Activated naive CD4-positive, alpha-beta T cell treated with Interleukin-2 at 50 U/mL for 16 hours (primary cell): ENCODE measurements around the gene CIDEC.
A peak's percentile ranks its signal among the peaks of the same experiment; 100 is the strongest.

Source experiments
- DNase-seq: peaks from one replicate; pipeline ENCODE4 v3.0.0-alpha.2; 2020

The CIDEC gene, protein sequence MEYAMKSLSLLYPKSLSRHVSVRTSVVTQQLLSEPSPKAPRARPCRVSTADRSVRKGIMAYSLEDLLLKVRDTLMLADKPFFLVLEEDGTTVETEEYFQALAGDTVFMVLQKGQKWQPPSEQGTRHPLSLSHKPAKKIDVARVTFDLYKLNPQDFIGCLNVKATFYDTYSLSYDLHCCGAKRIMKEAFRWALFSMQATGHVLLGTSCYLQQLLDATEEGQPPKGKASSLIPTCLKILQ

DNA sequence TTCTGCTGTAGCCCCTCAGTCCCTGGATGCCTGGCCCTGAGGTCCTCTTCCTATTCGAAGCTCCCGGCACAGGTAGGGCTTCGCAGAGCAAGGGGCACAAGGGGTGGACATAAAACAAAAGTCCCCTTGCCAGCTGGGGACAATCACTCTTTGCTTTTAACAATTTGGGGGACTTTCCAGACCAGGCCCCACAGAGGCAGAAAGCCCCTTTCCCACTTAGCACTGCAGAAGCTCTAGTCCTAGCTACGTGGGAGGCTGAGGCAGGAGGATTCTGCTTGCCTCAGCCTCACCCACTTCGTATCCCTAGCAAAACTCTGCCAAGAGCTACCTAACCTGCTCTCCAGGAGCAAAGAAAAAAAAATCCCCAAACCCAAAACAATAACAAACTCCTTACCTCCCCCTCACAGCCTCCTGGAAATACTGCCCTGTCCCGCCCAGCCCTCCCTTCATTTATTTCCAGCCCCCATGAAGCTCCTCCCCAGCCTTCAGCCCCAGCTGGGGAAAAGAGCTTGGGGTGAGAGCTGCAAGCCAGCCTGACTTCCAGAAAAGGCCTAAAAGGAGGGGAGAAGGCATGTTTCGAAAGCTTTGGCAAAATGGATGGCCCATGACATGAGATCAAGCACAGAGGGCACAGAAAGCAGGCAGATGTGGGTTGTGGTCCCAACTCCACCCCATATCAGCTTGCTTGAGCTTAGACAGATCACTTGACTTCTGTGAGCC lies at the start of gene CIDEC:
Gene CIDEC (minus strand): TSS at position 424 of the 720 bp plus-strand sequence. CDS start 1,767 bp downstream, outside the sequence.
- no peak for DNase-seq

DNA sequence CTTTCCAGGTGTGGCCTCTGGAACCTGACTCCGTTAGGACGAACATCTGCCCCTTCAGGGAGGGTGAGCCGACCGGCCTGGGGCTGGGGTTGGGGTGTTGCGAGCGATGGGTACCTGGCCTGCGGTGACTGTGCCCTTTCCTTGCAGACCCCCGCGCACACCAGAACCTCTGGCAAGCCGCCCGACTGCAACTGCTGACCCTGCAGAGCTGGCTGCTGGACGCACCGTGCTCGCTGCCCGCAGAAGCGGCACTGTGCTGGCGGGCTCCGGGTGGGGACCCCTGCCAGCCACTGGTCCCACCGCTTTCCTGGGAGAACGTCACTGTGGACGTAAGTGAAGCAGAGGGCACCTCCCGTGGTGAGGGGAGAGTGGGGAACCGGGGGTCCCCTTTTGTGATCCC lies 48.1 kb upstream of the CIDEC start:
- no peak for DNase-seq

DNA sequence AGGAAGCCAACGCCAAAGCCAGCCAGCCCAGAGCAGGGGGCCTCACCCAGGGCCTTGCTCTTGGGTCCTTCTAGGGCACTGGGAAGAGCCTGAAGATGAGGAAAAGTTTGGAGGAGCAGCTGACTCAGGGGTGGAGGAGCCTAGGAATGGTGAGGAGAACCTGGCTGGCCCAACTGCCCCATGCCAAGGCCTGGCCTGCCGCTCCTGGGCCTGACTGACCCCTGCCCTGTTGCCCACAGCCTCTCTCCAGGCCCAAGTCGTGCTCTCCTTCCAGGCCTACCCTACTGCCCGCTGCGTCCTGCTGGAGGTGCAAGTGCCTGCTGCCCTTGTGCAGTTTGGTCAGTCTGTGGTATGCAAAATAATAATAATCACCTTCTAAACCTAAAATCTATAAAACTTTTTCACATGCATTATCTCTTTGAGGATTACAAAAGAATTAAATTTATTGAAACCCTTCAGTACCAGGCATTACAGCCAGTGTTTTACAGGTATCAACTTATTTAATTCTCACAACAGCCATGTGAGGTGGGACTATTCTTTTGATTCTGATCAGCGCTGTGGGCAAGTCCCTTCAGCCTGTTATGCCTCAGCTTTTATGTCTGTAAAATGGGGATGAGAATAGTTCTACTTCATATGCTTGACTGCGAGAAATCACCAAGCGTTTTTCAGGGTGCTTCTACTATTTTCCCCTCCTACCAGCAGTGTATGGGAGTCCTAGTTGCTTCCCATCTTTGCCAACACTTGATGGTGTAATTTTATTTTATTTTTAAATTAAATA lies 38.4 kb upstream of the CIDEC start:
- no peak for DNase-seq

DNA sequence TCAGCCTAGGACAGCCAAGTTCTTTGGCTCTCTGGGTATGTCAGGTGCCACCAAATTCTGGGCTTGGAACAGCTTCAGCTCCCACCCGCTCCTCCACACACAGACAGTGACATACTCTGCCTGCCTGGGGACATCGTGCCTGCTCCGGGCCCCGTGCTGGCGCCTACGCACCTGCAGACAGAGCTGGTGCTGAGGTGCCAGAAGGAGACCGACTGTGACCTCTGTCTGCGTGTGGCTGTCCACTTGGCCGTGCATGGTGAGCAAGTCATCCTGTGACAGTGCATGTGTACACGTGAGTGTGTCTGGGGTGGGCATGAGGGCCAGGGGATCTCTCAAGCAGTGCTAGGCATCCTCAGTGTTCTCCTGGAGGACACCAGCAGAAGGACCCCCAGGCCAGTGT lies 37.8 kb upstream of the CIDEC start:
- no peak for DNase-seq

DNA sequence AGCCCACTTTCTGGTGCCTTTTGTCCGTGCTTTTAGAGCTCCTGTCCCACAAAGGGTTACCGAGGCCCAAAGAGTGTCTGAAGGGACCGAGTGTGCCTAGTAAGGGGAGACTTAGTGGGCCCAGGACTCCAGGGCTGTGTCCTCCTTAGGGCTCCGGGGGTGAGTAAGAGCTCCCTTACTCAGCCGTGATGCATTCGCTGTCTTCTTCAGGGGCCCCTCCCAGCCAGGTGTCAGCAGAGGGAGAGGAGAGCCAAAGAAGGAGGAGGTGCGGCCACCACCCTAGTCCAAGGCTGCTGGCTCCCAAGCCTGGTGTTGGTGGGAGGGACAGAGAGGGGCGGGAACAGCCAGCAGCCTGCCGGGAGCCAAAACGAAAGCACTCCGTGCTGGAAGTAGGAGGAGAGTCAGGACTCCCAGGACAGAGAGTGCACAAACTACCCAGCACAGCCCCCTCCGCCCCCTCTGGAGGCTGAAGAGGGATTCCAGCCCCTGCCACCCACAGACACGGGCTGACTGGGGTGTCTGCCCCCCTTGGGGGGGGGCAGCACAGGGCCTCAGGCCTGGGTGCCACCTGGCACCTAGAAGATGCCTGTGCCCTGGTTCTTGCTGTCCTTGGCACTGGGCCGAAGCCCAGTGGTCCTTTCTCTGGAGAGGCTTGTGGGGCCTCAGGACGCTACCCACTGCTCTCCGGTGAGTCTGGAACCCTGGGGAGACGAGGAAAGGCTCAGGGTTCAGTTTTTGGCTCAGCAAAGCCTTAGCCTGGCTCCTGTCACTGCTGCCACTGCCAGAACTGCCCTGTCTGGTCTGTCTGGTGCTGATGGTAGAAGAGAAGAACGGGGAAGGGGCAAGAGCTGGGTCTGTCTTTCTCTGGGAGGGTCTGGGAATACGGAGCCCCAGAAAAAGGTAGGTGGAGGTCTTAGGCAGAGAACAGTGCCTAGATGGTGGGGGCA lies 37.0 kb upstream of the CIDEC start, which contains the start of gene IL17RC:
Gene IL17RC (plus strand): TSS at position 365 of the 947 bp plus-strand sequence. CDS start 218 bp downstream, at position 583.
- peak; percentile 34 for DNase-seq

DNA sequence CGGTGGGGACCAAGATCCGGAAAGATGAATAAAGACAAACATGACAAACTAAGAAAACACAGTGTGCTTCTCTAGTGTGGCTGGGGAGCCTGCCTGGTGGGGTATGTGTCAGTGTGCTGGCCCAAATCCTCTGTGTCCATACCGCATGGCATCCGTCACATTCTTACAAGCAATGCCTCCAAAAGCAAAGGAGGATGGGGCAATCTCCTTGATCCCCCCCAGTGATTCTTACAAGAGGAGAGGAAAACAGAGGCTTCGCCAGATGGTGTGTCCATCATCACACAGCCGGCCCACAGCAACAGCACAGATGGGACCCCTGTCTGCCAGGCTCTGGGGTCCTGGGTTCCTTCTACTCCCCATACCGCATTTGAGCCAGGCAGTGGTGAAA lies 36.3 kb upstream of the CIDEC start:
- DNase-seq = no peak

DNA sequence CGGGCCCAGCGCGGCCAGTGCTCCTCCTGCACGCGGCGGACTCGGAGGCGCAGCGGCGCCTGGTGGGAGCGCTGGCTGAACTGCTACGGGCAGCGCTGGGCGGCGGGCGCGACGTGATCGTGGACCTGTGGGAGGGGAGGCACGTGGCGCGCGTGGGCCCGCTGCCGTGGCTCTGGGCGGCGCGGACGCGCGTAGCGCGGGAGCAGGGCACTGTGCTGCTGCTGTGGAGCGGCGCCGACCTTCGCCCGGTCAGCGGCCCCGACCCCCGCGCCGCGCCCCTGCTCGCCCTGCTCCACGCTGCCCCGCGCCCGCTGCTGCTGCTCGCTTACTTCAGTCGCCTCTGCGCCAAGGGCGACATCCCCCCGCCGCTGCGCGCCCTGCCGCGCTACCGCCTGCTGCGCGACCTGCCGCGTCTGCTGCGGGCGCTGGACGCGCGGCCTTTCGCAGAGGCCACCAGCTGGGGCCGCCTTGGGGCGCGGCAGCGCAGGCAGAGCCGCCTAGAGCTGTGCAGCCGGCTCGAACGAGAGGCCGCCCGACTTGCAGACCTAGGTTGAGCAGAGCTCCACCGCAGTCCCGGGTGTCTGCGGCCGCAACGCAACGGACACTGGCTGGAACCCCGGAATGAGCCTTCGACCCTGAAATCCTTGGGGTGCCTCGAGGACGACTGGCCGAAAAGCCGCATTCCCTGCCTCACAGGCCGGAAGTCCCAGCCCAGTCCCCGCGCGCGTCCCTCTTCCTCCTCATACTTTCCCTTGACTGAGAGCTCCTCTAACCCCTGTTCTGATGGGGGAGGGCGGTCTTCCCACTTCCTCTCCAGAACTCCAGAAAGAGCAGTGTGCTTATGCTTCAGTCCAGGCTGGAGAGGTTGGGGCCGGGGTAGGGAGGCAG lies 35.4 kb upstream of the CIDEC start:
- peak; percentile 31 for DNase-seq

DNA sequence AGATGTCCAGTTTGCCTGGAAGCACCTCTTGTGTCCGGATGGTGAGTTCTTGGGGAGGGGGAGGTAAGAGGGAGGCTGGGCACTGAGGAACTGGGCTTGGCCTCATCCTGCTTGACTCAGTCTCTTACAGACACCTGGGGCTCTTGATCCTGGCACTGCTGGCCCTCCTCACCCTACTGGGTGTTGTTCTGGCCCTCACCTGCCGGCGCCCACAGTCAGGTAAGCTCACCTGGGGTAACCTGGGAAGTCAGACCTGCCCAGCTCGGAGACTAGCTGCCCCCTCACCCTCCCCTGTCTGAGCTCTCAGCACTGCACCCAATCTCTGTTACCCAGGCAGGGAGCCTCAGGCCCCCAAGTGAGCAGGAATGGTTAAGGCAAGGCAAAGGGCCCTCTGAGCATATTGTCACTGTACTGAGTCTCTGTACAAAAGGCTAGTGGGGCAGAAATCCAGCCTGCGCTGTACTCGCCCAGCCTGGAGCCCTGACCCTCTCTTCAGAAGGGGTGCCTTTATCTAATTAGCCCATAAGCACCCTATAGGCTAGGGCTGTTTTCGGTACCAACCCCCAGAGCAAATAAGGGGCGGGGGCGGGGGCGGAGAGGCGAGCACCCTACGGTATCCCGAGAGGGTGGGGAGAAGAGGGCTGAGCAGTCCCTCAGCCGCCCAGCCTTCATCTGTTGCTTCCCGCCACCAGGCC lies 34.7 kb upstream of the CIDEC start:
- DNase-seq = no peak

DNA sequence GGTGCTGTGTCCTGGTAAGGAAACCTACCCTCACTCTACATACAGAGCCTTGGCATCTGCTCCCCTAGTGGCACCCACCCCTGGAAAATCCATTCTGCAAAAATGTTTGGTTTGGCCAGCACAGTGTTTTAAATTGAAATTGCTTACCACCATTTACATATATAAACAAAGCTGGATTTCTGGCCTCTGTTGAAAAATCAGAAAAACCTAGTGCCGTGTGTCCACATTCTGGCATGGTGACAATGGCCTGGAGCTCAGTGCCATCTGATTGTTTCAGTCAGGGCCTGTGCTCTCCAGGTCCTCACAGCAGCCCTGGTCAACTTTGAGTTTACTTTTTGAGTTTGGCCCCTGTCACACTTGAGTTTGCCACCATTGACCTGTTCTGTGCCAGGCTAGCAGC lies 34.0 kb upstream of the CIDEC start:
- DNase-seq = no peak

DNA sequence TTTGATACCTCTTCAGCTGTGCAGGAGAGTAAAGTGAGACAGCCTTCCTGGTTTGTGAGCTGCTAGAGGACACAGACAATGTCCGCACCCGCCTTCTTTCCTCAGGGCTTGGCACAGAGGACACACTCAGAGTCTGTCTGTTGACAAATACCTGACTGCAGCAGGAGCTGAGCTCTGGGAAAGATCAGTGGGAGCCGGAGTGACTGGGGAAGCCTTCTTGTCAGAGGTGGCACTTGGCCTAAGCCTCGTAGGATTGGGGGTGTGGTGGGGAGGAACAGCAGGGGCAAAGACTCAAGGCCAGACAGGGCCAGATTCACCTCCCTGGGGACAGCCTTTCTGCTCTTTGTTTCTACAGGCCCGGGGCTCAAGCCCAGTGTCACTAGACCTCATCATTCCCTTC lies 33.5 kb upstream of the CIDEC start:
- DNase-seq = no peak

DNA sequence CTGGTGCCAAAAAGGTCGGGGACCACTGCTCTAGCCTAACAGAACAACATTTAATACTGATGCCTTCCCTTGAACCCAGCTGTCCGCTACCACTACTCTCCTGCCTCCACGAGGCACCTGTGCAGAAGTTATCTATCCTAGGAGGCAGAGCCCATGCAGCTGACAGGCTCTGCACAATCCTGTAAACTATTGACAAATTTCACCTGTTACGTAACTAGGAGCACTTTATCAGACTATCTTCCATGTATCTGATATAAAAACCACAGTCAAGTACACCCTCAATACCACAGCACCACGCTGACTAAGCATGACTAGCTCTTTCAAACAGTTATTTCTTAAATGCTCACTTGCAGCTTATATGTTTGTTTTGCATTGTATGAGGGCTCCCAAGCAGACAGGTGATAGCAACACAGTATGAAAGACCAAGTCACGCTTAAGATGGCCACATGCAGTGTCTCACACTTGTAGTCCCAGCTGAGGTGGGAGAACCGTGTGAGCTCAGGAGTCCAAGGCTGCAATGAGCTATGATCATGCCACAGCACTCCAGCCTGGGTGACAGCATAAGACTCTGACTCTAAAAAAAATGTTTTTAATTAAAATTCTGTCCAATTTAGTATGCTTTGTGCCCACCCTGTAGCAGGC lies 32.4 kb upstream of the CIDEC start:
- peak; percentile 49 for DNase-seq

DNA sequence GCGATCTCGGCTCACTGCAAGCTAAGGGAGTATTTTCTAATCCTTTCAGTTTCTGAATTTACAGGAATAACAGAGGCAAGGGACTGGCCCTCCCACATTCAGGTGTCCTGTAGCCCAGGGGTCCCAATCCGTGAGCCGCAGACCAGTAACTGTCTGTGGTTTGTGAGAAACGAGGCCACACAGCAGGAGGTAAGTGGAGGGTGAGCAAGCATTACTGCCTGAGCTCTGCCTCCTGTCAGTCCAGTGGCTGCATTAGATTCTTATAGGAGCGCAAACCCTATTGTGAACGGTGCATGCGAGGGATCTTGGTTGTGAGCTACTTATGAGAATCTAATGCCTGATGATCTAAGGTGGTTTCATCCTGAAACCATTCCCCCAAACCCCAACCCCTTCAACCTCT lies 31.8 kb upstream of the CIDEC start:
- no peak for DNase-seq

DNA sequence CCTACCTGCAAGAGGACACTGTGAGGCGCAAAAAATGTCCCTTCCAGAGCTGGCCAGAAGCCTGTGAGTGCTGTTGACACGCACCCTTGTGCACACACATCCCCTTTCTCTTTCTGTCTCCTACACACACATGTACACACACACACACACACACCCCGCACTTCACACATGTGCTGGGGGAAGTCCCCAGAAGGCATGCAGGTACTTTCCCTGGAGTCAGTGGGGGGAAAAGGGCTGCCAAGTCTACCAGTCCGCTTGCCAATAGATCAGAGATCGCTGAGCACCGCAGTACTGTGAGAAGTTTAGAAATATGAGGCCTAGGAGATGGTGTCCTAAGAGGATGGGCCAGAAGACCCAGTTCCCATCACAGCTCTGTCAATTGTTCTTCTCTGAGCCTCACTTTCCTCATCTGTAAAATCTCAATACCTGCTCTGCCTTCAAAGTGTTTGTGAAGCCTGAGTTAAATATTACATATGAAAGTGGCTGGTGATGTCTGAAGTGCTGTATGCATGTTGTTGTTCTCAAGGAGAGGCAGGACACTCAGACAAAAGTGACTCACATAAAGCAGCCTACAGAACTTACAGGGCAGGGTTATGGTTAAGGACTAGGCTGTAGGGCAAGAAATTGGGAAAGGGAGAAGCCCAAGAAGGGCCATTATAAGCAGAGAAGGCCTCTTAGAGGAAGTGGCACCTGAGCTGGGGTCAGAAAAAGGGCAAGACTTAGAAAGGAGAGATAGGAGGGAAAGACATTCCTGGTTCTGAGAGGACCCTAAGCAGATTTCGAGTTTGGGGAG lies 29.4 kb upstream of the CIDEC start:
- DNase-seq = peak; percentile 50

DNA sequence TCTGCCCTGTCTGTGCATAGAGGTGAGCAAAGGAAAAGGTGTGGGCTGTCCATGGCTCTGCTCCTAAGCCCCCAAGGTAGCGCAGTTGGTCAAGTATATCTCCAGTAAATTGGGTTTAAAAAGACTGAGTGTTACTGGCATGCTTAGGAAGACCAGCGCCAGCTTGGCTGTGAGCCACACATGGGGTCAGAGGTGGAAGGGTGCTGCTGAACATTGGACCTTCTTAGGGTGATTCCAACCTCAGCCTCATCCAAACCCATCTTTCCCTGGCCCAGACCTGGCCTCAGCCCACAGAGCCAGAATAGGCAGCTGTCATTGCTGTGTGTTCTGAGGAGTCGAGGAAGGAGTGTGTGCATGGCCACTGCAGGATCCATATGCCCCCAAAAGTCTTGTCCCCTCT lies 28.2 kb upstream of the CIDEC start:
- no peak for DNase-seq

DNA sequence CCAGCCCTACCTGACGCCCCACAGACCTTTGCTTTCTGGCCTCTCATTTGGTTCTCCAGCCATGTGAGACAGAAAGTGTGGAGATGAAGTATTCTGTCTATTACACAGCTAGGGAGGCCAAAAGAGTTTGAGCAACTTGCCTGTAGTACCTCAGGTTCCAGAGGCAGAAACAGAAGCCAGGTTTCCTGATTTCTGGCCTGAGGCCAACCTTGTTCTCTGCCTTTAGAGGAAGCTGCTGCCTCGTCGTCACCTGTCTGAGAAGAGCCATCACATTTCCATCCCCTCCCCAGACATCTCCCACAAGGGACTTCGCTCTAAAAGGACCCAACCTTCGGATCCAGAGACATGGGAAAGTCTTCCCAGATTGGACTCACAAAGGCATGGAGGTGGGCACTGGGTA lies 26.4 kb upstream of the CIDEC start:
- no peak for DNase-seq

DNA sequence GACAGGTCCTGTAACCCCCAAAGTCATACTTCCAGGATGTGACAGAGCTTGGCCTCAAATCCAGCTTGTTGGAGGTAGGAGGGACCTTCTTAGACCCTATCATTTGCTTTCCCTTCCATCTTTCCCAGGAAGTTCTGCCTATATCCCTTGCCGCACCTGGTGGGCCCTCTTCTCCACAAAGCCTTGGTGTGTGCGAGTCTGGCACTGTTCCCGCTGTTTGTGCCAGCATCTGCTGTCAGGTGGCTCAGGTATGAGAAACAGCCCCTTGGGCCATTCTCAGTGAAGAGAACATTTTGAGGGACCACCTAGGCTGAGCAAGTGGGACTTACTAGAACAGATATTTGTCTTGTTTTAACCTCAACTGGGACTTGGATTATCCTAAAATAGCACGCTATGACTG lies 23.9 kb upstream of the CIDEC start:
- no peak for DNase-seq

DNA sequence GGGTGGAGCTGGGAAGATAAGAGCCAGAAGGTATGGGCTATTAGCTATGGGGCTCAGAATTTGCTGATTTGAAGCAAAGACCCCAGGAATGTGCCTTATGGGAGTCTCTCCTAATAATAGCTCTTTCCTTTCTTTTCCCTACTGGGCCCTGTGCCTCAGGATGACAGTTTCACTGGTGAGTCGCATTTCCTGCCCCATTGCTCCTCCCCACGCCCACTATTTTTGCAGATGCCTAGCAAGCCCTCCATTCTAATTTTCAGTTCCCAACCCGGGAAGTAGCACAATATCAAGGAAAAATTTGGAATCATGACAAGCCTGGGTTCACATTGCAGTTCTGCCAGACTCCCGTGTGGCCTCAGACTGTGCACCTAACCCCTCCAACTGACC lies 23.2 kb upstream of the CIDEC start:
- peak; percentile 11 for DNase-seq

DNA sequence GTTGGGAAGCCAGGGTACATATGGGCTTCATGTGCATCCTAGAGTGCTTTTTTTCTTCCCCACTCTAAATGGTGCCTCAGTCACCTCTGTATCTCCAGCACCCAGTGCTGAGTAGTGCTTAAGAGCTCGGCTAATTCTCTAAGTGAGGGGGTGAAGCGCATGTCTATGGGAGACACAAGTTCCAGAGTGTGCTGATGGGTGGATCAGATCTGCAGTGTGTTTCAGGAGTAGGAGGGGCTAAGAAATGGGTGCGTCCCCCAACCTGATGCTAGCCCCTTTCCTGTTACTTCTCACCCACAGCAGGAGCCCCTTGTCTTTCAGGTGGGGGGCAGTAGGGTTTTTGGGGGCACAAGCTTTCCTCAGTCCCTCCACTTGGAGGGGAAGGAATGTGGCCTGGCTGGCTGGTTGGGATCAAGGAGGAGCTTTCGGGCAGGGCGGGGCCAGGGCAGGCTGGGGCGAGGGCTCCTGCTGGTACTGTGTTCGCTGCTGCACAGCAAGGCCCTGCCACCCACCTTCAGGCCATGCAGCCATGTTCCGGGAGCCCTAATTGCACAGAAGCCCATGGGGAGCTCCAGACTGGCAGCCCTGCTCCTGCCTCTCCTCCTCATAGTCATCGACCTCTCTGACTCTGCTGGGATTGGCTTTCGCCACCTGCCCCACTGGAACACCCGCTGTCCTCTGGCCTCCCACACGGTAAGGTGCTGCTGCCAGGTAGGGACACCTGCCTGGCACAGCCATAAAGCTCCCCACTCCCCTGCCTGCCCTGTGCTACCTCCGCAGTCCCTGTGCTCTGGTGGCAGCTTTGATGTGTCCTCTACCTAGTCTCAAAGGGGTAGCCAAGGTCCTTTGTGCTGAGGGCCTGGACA lies 22.6 kb upstream of the CIDEC start, which contains the start of gene IL17RE:
Gene IL17RE (plus strand): TSS at position 477 of the 866 bp plus-strand sequence. CDS start 85 bp downstream, at position 562.
- peak; percentile 12 for DNase-seq
